ENCODE results near the gene GTSE1.

The GTSE1 gene

DNA sequence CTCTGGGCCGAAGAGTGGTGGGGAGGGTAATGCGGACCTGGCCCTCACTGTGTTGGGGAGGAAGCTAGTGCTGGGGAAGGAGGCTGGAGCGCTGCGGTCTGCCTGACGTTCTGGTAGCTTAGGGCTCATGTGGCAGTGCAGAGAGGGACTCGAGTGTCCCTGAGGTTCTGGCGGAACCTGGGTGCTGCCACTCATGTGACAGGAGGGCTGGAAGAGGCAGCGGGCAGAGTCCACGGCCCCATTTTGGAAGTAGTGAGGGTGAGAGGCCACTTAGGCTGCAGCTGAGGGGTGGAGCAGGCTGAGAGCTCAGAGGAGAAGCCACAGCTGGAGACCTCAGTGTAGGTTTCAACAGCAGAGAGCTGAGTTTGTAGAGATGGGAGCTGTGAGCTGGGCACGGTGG is 22.6 kb downstream of the GTSE1 start:
- H3K4me3 ChIP-seq: no peak overlapping the region
- no peaks in the 10 kb centered on the region for H3K27me3 ChIP-seq (ENCODE audit: low read depth)
- H3K36me3 ChIP-seq (replicated peaks): peaks cover 89% of the 10 kb centered on the region
- no peaks in the 10 kb centered on the region for H3K4me1 ChIP-seq
- in situ Hi-C loops (cut with MboI; ENCODE audit: low sequenced_read_pairs): no loop called here
- DNase-seq (ENCODE audit: low spot score in 2 of 2): no peak
- no peaks in the 10 kb centered on the region for H3K9me3 ChIP-seq

DNA sequence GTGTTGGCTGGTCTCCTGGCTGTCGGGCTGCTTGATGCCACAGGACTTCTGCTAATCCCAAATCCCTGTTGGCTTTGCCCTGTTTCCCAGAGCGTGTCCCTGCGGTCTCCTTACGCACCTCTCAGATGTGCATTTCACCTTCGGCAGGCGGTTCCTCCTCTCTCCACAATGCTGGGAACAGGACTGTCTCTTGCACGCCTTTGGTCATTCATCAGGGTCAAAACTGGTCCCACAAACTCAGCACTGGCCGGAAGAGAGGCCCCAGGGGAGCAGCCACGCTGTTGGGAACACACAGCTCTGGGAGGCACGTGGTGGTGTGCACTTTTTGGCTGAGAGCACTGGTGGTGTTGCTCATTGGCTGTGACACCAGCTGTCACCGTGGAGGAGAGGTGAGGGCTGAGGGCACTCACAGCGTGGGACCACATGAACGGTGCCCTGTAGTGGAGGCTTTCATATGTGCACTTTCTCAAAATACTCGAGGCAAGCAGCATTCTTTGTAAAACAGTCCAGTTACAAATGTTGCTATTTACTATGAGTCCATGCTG is 23.6 kb downstream of the GTSE1 start:
- no peaks in the 10 kb centered on the region for H3K9me3 ChIP-seq
- in situ Hi-C loops (cut with MboI; ENCODE audit: low sequenced_read_pairs): loop anchor here (10.0 kb wide), 1 partner anchor 325 kb away; no protein-coding TSS in a partner anchor
- H3K4me3 ChIP-seq: no peak overlapping the region
- DNase-seq (ENCODE audit: low spot score in 2 of 2): no peak
- peaks cover 91% of the 10 kb centered on the region for H3K36me3 ChIP-seq (replicated peaks)
- no peaks in the 10 kb centered on the region for H3K27me3 ChIP-seq (ENCODE audit: low read depth)
- no peaks in the 10 kb centered on the region for H3K4me1 ChIP-seq

DNA sequence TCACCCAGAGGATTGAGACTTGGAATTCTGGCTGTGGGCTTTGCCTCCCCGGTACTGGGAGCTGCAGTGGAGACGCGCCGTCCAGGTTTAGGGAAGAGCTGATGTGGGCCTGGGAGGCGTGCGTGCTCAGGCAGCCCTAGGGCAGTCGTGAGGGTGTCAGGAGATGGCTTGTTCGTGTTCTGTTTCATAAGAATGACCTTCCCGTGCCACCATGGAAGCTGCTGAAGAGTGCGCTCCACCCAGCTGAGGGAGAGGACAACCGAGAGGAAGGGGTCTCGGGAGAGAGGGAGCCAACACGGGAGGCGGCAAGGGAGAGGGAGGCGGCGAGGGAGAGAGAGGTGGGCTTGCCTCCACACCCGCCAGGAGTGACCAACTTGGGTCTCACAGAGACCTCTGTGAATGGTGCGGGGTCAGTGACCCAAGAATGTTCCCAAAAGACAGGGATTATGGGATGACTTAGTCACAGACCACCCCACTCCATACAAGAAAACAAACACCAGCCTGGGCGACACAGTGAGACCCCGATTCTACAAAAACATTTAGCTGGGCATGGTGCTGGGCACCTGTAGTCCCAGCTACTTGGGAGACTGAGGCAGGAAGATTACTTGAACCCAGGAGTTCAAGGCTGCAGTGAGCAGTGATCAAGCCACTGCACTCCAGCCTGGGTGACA is 24.2 kb downstream of the GTSE1 start:
- H3K36me3 ChIP-seq (replicated peaks): peaks cover 91% of the 10 kb centered on the region
- H3K9me3 ChIP-seq: no peaks in the 10 kb centered on the region
- no peaks in the 10 kb centered on the region for H3K4me1 ChIP-seq
- H3K27me3 ChIP-seq (ENCODE audit: low read depth): no peaks in the 10 kb centered on the region
- no peak overlapping the region for H3K4me3 ChIP-seq
- in situ Hi-C loops (cut with MboI; ENCODE audit: low sequenced_read_pairs): loop anchor here (10.0 kb wide), 1 partner anchor 326 kb away; no protein-coding TSS in a partner anchor
- DNase-seq (ENCODE audit: low spot score in 2 of 2): no peak

DNA sequence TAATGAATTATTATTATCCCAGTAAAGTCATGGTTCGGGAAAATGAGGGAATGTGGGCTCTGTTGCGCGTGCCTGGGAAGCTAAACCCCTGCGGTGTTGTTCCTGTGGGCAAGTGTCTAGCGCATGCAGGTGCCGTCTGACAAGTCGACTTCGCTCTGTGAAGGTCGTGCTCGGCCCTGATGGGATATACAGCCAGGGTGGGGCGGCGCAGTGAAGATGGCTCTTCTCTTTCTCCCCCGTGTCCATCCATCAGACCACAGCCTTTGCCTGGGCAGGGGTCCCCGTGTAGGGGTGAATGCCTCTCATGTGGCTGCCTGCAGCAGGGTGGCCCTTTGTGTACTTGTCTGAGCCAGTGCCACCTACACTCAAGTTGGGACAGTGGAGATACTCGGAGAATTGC is 26.0 kb downstream of the GTSE1 start:
- Histone ChIP-seq H3K4me1 (no peaks in the 10 kb centered on the region), H3K27me3 (ENCODE audit: low read depth) (no peaks in the 10 kb centered on the region), H3K4me3 (no peak overlapping the region), H3K9me3 (no peaks in the 10 kb centered on the region), H3K36me3 (replicated peaks) (peaks cover 94% of the 10 kb centered on the region)
- in situ Hi-C loops (cut with MboI; ENCODE audit: low sequenced_read_pairs): loop anchor here (10.0 kb wide), 1 partner anchor 328 kb away; no protein-coding TSS in a partner anchor
- no peak for DNase-seq (ENCODE audit: low spot score in 2 of 2)

DNA sequence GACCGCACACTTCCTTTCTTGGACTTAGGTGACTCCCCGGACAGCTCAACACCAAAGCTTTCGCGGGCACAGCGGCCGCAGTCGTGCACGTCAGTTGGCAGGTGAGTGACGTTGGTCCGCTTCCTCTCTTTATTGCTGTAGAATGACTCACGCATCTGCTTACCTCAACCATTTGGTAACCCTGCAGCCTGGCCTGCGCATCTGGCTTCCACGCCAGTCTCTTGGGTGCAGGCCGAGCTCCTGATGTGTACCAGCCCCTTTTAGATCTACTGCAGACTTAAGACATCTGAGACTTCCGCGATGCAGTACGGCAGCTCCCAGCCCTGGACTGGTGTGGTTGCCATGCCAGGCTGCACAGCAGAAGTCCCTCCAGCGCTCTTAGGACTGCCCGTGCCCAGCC is 26.5 kb downstream of the GTSE1 start:
- H3K4me1 ChIP-seq: no peaks in the 10 kb centered on the region
- peaks cover 94% of the 10 kb centered on the region for H3K36me3 ChIP-seq (replicated peaks)

DNA sequence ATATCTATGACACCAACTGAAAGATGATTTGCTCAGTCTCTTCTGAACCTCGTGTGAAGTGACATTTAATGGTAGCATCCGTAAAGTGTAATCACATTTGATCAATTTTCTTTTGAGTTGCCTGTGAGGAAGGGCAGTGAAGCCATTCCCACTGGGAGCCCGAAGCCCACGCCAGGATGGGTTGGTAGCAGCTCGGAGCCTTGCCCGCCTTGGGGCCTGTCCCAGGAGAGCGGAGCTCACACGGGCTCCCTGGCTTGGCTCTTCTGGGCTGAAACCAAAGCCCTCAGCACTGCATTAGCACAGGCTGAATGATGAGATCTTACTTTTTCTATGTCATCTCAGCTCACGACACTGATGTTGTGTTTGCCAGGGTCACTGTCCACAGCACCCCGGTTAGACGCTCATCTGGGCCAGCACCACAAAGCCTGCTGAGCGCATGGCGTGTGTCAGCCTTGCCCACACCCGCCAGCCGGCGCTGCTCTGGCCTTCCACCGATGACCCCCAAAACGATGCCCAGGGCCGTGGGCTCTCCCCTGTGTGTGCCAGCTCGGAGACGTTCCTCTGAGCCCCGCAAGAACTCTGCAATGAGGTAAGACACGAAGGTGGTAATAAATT is 29.5 kb downstream of the GTSE1 start:
- in situ Hi-C loops (cut with MboI; ENCODE audit: low sequenced_read_pairs): loop anchor here (10.0 kb wide), 1 partner anchor 331 kb away; no protein-coding TSS in a partner anchor
- Histone ChIP-seq H3K4me1 (no peaks in the 10 kb centered on the region), H3K27me3 (ENCODE audit: low read depth) (no peaks in the 10 kb centered on the region), H3K4me3 (no peak overlapping the region), H3K9me3 (no peaks in the 10 kb centered on the region), H3K36me3 (replicated peaks) (peaks cover 90% of the 10 kb centered on the region)
- DNase-seq (ENCODE audit: low spot score in 2 of 2): no peak

More for the DNA sequence above, 26.5 kb downstream of the GTSE1 start:
- DNase-seq (ENCODE audit: low spot score in 2 of 2): no peak
- no peak overlapping the region for H3K4me3 ChIP-seq
- H3K9me3 ChIP-seq: no peaks in the 10 kb centered on the region
- H3K27me3 ChIP-seq (ENCODE audit: low read depth): no peaks in the 10 kb centered on the region
- in situ Hi-C loops (cut with MboI; ENCODE audit: low sequenced_read_pairs): loop anchor here (10.0 kb wide), 1 partner anchor 328 kb away; no protein-coding TSS in a partner anchor

DNA sequence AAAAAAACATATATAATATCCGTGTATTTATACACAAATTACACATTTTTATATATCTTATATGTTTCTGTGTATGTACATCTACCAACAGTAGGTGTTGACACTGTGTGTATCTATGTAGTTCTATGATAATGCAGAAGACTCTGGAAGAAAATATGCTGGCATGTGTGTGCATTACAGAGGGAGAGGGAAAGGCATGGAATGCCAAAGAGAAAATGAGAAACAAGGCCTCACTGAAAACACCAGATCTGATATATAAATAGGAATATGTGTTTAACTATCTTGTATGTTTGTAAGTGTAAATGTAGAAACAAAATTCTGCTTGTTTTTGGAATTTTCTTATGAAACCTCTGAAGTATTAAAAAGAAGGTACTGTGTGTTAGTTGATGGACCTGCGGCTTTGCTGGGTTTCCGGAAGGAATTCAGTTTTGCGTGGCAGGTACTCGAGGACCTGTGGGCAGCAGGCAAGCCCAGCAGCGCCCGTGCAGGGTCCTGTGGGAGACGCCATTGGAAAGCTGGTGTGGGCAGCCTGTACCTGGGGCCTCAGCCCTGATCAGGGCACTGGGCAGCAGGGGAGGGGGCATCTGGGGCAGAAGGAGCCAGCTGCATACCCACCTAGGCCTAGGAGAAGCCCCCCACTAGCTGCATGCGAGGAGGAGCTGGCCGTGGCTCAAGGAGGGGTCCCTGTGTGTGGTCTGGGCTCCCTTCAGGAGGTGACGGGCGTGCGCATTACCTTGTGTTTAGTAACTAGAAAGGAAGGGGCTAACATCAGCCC is 31.2 kb downstream of the GTSE1 start:
- H3K9me3 ChIP-seq: no peaks in the 10 kb centered on the region
- DNase-seq (ENCODE audit: low spot score in 2 of 2): no peak
- H3K4me3 ChIP-seq: no peak overlapping the region
- peaks cover 90% of the 10 kb centered on the region for H3K36me3 ChIP-seq (replicated peaks)
- in situ Hi-C loops (cut with MboI; ENCODE audit: low sequenced_read_pairs): loop anchor here (10.0 kb wide), 1 partner anchor 333 kb away; no protein-coding TSS in a partner anchor
- H3K4me1 ChIP-seq: no peaks in the 10 kb centered on the region
- H3K27me3 ChIP-seq (ENCODE audit: low read depth): no peaks in the 10 kb centered on the region

DNA sequence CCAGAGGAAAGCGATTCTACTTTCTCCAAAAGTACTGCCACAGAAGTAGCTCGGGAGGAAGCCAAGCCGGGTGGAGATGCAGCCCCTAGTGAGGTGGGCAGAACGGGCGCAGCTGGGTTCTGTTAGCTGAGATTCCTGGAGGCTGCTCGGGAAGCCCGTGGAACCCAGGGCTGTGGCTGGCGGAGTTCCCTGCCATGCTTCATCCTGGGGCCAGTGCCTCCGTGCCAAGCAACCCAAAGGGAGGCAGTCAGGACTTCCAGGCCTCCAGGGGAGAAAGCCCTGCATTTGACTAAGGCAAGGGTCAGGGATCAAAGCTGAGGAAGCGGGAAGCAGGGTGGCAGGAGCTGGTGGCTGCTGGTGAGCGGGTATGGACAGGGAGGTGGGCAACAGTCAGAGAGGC is 32.1 kb downstream of the GTSE1 start:
- Histone ChIP-seq H3K36me3 (replicated peaks) (peaks cover 81% of the 10 kb centered on the region), H3K9me3 (no peaks in the 10 kb centered on the region), H3K4me3 (no peak overlapping the region), H3K27me3 (ENCODE audit: low read depth) (no peaks in the 10 kb centered on the region), H3K4me1 (no peaks in the 10 kb centered on the region)
- in situ Hi-C loops (cut with MboI; ENCODE audit: low sequenced_read_pairs): loop anchor here (10.0 kb wide), 1 partner anchor 334 kb away; no protein-coding TSS in a partner anchor
- DNase-seq (ENCODE audit: low spot score in 2 of 2): no peak

DNA sequence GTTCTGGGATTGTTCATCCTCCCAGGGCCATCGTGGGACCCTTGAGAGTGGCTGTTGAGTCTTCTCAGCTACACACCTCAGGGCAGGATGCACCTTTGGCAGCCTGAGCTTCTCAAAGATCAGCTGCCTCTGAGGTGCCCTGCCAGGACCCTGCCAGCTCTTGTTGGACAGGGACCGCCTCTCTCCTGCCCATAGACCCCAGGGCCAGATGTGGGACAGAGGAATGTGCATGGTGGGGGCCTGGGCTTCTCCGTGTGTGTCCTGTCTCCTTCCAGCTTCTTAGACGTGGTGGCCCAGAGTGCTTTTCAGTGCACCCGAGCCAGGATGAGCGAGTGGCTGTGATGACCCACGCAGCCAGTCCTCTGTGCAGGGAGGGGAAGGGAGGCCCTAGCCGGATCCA is 32.9 kb downstream of the GTSE1 start:
- in situ Hi-C loops (cut with MboI; ENCODE audit: low sequenced_read_pairs): loop anchor here (10.0 kb wide), 1 partner anchor 335 kb away; no protein-coding TSS in a partner anchor
- Histone ChIP-seq H3K4me1 (no peaks in the 10 kb centered on the region), H3K9me3 (no peaks in the 10 kb centered on the region), H3K36me3 (replicated peaks) (peaks cover 72% of the 10 kb centered on the region), H3K27me3 (ENCODE audit: low read depth) (no peaks in the 10 kb centered on the region), H3K4me3 (no peak overlapping the region)
- DNase-seq (ENCODE audit: low spot score in 2 of 2): no peak

DNA sequence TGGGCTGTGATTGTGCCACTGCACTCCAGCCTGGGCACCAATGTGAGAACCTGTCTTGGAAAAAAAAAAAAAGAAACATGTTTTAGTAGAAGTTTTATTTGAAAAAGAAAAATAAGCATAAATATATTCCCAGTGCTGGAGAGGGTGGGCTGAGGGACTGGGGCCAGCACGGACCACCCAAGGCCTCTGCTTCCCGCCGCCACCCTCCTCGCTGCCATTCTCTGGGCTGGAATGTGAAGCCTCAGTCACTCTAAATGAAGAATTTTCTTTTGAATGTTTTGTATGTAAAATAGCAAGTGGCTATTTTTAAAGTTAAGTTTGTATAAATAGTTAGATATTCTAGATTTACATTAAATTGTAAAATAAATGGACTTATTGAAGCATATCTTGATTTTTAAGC is 33.8 kb downstream of the GTSE1 start:
- Histone ChIP-seq H3K36me3 (replicated peaks) (peaks cover 64% of the 10 kb centered on the region), H3K4me1 (peaks cover 3% of the 10 kb centered on the region), H3K9me3 (no peaks in the 10 kb centered on the region), H3K4me3 (no peak overlapping the region), H3K27me3 (ENCODE audit: low read depth) (no peaks in the 10 kb centered on the region)
- in situ Hi-C loops (cut with MboI; ENCODE audit: low sequenced_read_pairs): no loop called here
- DNase-seq (ENCODE audit: low spot score in 2 of 2): no peak

DNA sequence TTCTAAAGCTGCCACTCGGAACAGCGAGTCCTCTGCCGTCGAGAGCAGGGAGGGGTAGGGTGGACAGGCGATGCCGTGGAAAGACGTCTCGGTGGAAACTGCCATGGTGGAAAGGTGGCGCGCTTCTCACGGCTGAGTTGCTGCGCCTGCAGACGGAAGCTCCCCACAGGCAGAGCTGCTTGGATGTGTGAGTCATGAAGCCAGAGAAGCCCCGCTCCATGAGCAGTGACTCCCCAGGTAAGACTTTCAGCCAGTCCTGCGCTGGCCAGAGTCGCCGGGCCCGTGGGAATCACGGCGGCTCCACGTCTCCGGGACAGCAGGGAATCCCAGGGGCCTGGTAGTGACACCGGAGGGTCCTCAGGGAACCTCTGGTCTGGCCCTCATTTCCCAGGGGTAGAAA is 34.8 kb downstream of the GTSE1 start:
- no peak for DNase-seq (ENCODE audit: low spot score in 2 of 2)
- Histone ChIP-seq H3K27me3 (ENCODE audit: low read depth) (no peaks in the 10 kb centered on the region), H3K36me3 (replicated peaks) (peaks cover 62% of the 10 kb centered on the region), H3K9me3 (no peaks in the 10 kb centered on the region; the same call in 1 of the 2 replicates), H3K4me1 (peaks cover 3% of the 10 kb centered on the region), H3K4me3 (no peak overlapping the region)
- in situ Hi-C loops (cut with MboI; ENCODE audit: low sequenced_read_pairs): no loop called here

DNA sequence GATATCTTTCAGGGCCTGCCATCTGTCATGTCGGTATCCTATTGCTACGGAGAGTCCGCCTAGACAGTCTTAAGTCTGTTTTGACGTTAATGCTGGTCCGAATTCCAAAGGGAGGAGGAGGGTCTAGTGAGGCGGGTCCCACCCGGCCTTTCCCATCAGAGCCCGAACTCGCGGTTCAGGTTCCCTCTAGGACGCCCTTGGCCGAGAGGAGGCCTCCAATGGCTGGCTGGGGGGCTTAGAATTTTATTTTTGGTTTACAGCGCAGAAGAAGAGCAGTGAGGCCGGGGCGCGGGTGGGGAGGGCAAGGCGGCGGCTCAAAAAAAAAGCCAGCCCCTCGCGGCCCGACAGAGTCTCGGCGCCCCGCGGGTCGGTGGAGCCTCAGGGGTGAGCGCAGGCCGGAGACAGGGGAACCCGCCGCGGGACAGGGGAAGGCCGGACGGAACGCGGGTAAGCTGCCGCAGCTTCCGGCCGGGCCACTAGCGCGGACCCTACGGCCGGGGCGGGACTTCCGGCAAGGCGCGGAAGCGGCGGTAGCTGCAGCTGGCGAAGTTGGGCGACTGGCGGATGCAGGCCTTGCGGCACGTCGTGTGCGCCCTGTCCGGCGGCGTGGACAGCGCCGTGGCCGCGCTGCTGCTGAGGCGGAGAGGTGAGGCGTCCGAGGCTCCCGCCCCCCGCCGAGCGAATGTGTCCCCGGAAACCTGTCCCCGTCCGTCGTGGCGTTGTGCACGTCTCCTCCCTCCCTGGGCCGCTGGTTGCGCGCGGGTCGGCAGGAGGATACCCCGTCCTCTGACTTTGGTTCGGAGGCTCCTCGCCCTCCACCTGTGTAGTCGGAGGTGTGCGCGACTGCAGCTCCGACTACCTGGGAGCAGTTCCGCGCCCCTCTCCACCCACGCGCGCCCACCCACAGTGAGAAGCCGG is 38.8 kb downstream of the GTSE1 start, which contains the start of gene TRMU:
Gene TRMU, plus strand, starts transcription at position 514 of the 918 bp plus-strand sequence. Its CDS starts 51 bp downstream, at position 565.
- DNase-seq (ENCODE audit: low spot score in 2 of 2): peak; percentile 82 to 89
- Histone ChIP-seq H3K9me3 (no peaks in the 10 kb centered on the region; the same call in 1 of the 2 replicates), H3K36me3 (replicated peaks) (peaks cover 62% of the 10 kb centered on the region), H3K27me3 (ENCODE audit: low read depth) (no peaks in the 10 kb centered on the region), H3K4me3 (peak within 1 kb of the TSS; percentile 95), H3K4me1 (peaks cover 11% of the 10 kb centered on the region)
- in situ Hi-C loops (cut with MboI; ENCODE audit: low sequenced_read_pairs): no loop called here

Measured in HAP-1 (cell line).